HEK293 (cell line): ENCODE measurements around the gene DCAF7.

ENCODE experiments used
- CTCF ChIA-PET: fragments of 350-600 bp; formaldehyde crosslinking; extraction: SDS; loops from one replicate; lab custom pipeline; 2021; ENCODE audit warnings: antibody characterized with exemption; lab: Yijun Ruan, JAX
- POLR2A ChIA-PET: fragments of 300-600 bp; formaldehyde crosslinking; extraction: SDS; loops from one replicate; lab custom pipeline; 2020; ENCODE audit warnings: antibody characterized with exemption, inconsistent platforms; lab: Yijun Ruan, JAX
- H3K27ac ChIP-seq: fragments of 200-500 bp; sonication (Bioruptor generic); 2 replicates; pipeline ENCODE4 v1.5.1; 2014; ENCODE audit warnings: low read depth, low read length, control low read depth, inconsistent platforms; ENCODE audit errors: extremely low read depth
- H3K36me3 ChIP-seq, 2 experiments: fragments of 200-500 bp in 1 of 2; sonication (Bioruptor generic) in 1 of 2; 1 replicate in 1 of 2; 2 replicates in 1 of 2; pipeline ENCODE4 v1.5.1; 2014 to 2017; ENCODE audit warnings: inconsistent platforms in 2 of 2, low read length in 2 of 2; ENCODE audit not compliant: control insufficient read depth in 2 of 2, insufficient read depth in 1 of 2
- H3K4me1 ChIP-seq: fragments of 200-500 bp; sonication (Bioruptor generic); 2 replicates; pipeline ENCODE4 v1.5.1; 2014; ENCODE audit warnings: mild to moderate bottlenecking, low read length, inconsistent platforms; ENCODE audit not compliant: control insufficient read depth, insufficient read depth
- H3K4me3 ChIP-seq: 2 replicates; pipeline ENCODE4 v1.5.1; 2011; ENCODE audit warnings: low read depth, mild to moderate bottlenecking, control low read depth, low read length, moderate library complexity
- H3K9me3 ChIP-seq: fragments of 200-500 bp; sonication (Bioruptor generic); 2 replicates; pipeline ENCODE4 v1.5.1; 2014; ENCODE audit warnings: low read depth, low read length, inconsistent platforms; ENCODE audit not compliant: control insufficient read depth, insufficient read depth
- CTCF ChIP-seq: fragments of 450-650 bp; formaldehyde crosslinking; IDR thresholded peaks from 2 replicates; pipeline ENCODE4 v1.5.1; 2016; ENCODE audit warnings: missing biosample characterization, missing genetic modification characterization
- KLF16 ChIP-seq: fragments of 450-650 bp; formaldehyde crosslinking; IDR thresholded peaks from 2 replicates; pipeline ENCODE4 v1.5.1; 2017; ENCODE audit warnings: missing biosample characterization, missing genetic modification characterization
- SCRT1 ChIP-seq: fragments of 450-650 bp; formaldehyde crosslinking; IDR thresholded peaks from 2 replicates; pipeline ENCODE4 v1.5.1; 2016; ENCODE audit warnings: missing biosample characterization, missing genetic modification characterization, borderline replicate concordance
- SCRT2 ChIP-seq: fragments of 450-650 bp; formaldehyde crosslinking; IDR thresholded peaks from 2 replicates; pipeline ENCODE4 v1.5.1; 2016; ENCODE audit warnings: missing biosample characterization, missing genetic modification characterization
- SP2 ChIP-seq: fragments of 450-650 bp; formaldehyde crosslinking; IDR thresholded peaks from 2 replicates; pipeline ENCODE4 v1.5.1; 2016; ENCODE audit warnings: missing biosample characterization, missing genetic modification characterization
- WT1 ChIP-seq: fragments of 450-650 bp; formaldehyde crosslinking; IDR thresholded peaks from 2 replicates; pipeline ENCODE4 v1.5.1; 2016; ENCODE audit warnings: missing biosample characterization, missing genetic modification characterization
- ZBTB17 ChIP-seq: fragments of 450-650 bp; formaldehyde crosslinking; IDR thresholded peaks from 2 replicates; pipeline ENCODE4 v1.5.1; 2016; ENCODE audit warnings: missing biosample characterization, missing genetic modification characterization
- ZBTB44 ChIP-seq: fragments of 450-650 bp; IDR thresholded peaks from 2 replicates; pipeline ENCODE4 v1.5.1; 2018; ENCODE audit warnings: missing biosample characterization, mild to moderate bottlenecking, missing genetic modification characterization
- ZFHX2 ChIP-seq: fragments of 450-650 bp; formaldehyde crosslinking; conservative IDR thresholded peaks from 2 replicates; pipeline ENCODE4 v1.5.1; 2016; ENCODE audit warnings: missing biosample characterization, missing genetic modification characterization
- ZNF140 ChIP-seq: fragments of 450-650 bp; formaldehyde crosslinking; IDR thresholded peaks from 2 replicates; pipeline ENCODE4 v1.5.1; 2016; ENCODE audit warnings: missing biosample characterization, missing genetic modification characterization
- ZNF169 ChIP-seq: fragments of 450-650 bp; formaldehyde crosslinking; IDR thresholded peaks from 2 replicates; pipeline ENCODE4 v1.5.1; 2016; ENCODE audit warnings: missing biosample characterization, missing genetic modification characterization
- ZNF175 ChIP-seq: fragments of 450-650 bp; formaldehyde crosslinking; IDR thresholded peaks from 2 replicates; pipeline ENCODE4 v1.5.1; 2016; ENCODE audit warnings: missing biosample characterization, missing genetic modification characterization
- ZNF280C ChIP-seq: fragments of 450-650 bp; formaldehyde crosslinking; IDR thresholded peaks from 2 replicates; pipeline ENCODE4 v1.5.1; 2016; ENCODE audit warnings: missing biosample characterization, missing genetic modification characterization
- ZNF335 ChIP-seq: fragments of 450-650 bp; formaldehyde crosslinking; conservative IDR thresholded peaks from 2 replicates; pipeline ENCODE4 v1.5.1; 2016; ENCODE audit warnings: missing biosample characterization, missing genetic modification characterization
- ZNF521 ChIP-seq: fragments of 450-650 bp; formaldehyde crosslinking; IDR thresholded peaks from 2 replicates; pipeline ENCODE4 v1.5.1; 2017; ENCODE audit warnings: missing biosample characterization, mild to moderate bottlenecking, missing genetic modification characterization
- ZNF530 ChIP-seq: fragments of 450-650 bp; formaldehyde crosslinking; IDR thresholded peaks from 2 replicates; pipeline ENCODE4 v1.5.1; 2016; ENCODE audit warnings: low read depth, missing biosample characterization, missing genetic modification characterization
- ZNF621 ChIP-seq: fragments of 450-650 bp; formaldehyde crosslinking; IDR thresholded peaks from 2 replicates; pipeline ENCODE4 v1.5.1; 2017; ENCODE audit warnings: missing biosample characterization, missing genetic modification characterization
- ZNF629 ChIP-seq: fragments of 450-650 bp; formaldehyde crosslinking; IDR thresholded peaks from 2 replicates; pipeline ENCODE4 v1.5.1; 2017; ENCODE audit warnings: missing biosample characterization, missing genetic modification characterization
- ZNF654 ChIP-seq: fragments of 450-650 bp; formaldehyde crosslinking; IDR thresholded peaks from 2 replicates; pipeline ENCODE4 v1.5.1; 2016; ENCODE audit warnings: low read depth, missing biosample characterization, missing genetic modification characterization
- ZNF664 ChIP-seq: fragments of 450-650 bp; formaldehyde crosslinking; IDR thresholded peaks from 2 replicates; pipeline ENCODE4 v1.5.1; 2016; ENCODE audit warnings: missing biosample characterization, missing genetic modification characterization
- ZNF785 ChIP-seq: fragments of 450-650 bp; formaldehyde crosslinking; IDR thresholded peaks from 2 replicates; pipeline ENCODE4 v1.5.1; 2016; ENCODE audit warnings: missing biosample characterization, missing genetic modification characterization
- ZNF837 ChIP-seq: fragments of 450-650 bp; formaldehyde crosslinking; IDR thresholded peaks from 2 replicates; pipeline ENCODE4 v1.5.1; 2016; ENCODE audit warnings: missing biosample characterization, missing genetic modification characterization
- ZSCAN4 ChIP-seq: fragments of 450-650 bp; formaldehyde crosslinking; IDR thresholded peaks from 2 replicates; pipeline ENCODE4 v1.5.1; 2017; ENCODE audit warnings: missing biosample characterization, missing genetic modification characterization

DCAF7 gene

GRCh38 chr17:63524051-63524450 is 26.2 kb upstream of the DCAF7 start (continued):
- no peak for TF ChIP-seq ZNF280C
- TF ChIP-seq ZNF530 (tag by site-specific recombination): no peak

- no peak overlapping the region for H3K27ac ChIP-seq
- POLR2A ChIA-PET: interaction anchor here (0.5 to 1.0 kb wide), 2 partner anchors 26 to 231 kb away, joined by 3 to 5 read pairs; partner anchors contain the start of gene DCAF7
- no peak overlapping the region for H3K4me3 ChIP-seq
- no peak for TF ChIP-seq ZNF521 (tag by site-specific recombination)
- no peak for TF ChIP-seq ZBTB44
- peak; percentile 93 for TF ChIP-seq ZSCAN4 (tag by site-specific recombination)
- no peak for TF ChIP-seq ZNF837 (tag by site-specific recombination)
- no peak for TF ChIP-seq SP2 (tag by site-specific recombination)
- TF ChIP-seq ZNF664 (tag by site-specific recombination): no peak
- peak; percentile 77; the same call in 1 of the 2 replicates for TF ChIP-seq SCRT1 (tag by site-specific recombination)
- TF ChIP-seq WT1 (tag by site-specific recombination): no peak
- no peak for TF ChIP-seq ZNF629 (tag by site-specific recombination)
- TF ChIP-seq ZFHX2 (tag by site-specific recombination): no peak
- TF ChIP-seq ZNF335: peak; percentile 32; the same call in 1 of the 2 replicates
- TF ChIP-seq ZNF621: no peak
- no peak for TF ChIP-seq ZNF654 (tag by site-specific recombination)
- no peak for TF ChIP-seq CTCF
- TF ChIP-seq ZNF175: no peak
- no peak for TF ChIP-seq ZNF785
- no peak for TF ChIP-seq ZNF140 (tag by site-specific recombination)
- 0 out of 2 replicates have a peak, but pooled peaks have one; percentile 18 for TF ChIP-seq ZBTB17 (tag by site-specific recombination)
- TF ChIP-seq ZNF169 (tag by site-specific recombination): no peak
- TF ChIP-seq KLF16: no peak
- peak; percentile 97 for TF ChIP-seq SCRT2 (tag by site-specific recombination)
- H3K36me3 ChIP-seq: no peaks in the 10 kb centered on the region
- CTCF ChIA-PET: interaction anchor here (0.8 kb wide), 1 partner anchor 80 kb away, joined by 3 read pairs; no protein-coding TSS in a partner anchor
- no peaks in the 10 kb centered on the region for H3K9me3 ChIP-seq
- H3K4me1 ChIP-seq: no peaks in the 10 kb centered on the region
These were observed 24.9 kb upstream of the DCAF7 start for GRCh38 chr17:63525190-63525946.
